Astrocyte of the cerebellum (primary cell): ENCODE measurements around the gene ACKR1.

Source experiments
- DNase-seq: peaks from one replicate; pipeline ENCODE4 v3.0.0-alpha.2; 2011; ENCODE audit warnings: low read depth
- H3K4me3 ChIP-seq: 2 replicates; pipeline ENCODE4 v1.5.1; 2011; ENCODE audit warnings: mild to moderate bottlenecking, low read depth, low read length, moderate library complexity
- in situ Hi-C: cut with HindIII; loops from 2 replicates; pipeline ENCODE4 v1.10.0; 2017; ENCODE audit warnings: low sequenced_read_pairs
- TF ChIP-seq, protein P1 (sequence below): IDR thresholded peaks from 2 replicates; pipeline ENCODE4 v1.5.1; 2012; ENCODE audit warnings: low read length, low read depth, moderate library complexity, mild to moderate bottlenecking; ENCODE audit errors: missing control alignments

The ACKR1 gene

DNA sequence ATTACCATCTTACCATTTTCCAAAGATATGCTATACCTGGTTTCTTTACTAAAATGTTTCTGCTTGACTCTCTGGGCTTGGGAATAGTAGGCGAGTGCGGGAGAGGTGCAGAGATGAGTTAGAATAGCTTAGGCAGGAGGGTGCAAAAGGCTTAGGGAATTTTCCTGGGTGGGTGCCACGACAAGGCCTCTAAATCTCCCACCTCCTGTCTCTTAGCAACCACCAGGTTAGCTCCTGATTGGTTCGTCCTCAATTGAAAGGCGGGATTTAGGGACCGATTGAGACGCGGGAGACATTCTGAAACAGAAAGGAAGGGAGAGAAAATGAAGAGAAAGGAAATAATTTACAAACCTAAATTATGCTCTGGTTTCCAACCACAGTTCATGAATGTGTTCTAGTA is 3.1 kb downstream of the ACKR1 start:
- DNase-seq = no peak
- in situ Hi-C loops = no loop called here
- TF ChIP-seq, protein P1, sequence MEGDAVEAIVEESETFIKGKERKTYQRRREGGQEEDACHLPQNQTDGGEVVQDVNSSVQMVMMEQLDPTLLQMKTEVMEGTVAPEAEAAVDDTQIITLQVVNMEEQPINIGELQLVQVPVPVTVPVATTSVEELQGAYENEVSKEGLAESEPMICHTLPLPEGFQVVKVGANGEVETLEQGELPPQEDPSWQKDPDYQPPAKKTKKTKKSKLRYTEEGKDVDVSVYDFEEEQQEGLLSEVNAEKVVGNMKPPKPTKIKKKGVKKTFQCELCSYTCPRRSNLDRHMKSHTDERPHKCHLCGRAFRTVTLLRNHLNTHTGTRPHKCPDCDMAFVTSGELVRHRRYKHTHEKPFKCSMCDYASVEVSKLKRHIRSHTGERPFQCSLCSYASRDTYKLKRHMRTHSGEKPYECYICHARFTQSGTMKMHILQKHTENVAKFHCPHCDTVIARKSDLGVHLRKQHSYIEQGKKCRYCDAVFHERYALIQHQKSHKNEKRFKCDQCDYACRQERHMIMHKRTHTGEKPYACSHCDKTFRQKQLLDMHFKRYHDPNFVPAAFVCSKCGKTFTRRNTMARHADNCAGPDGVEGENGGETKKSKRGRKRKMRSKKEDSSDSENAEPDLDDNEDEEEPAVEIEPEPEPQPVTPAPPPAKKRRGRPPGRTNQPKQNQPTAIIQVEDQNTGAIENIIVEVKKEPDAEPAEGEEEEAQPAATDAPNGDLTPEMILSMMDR = no peak
- H3K4me3 ChIP-seq = no peak overlapping the region

DNA sequence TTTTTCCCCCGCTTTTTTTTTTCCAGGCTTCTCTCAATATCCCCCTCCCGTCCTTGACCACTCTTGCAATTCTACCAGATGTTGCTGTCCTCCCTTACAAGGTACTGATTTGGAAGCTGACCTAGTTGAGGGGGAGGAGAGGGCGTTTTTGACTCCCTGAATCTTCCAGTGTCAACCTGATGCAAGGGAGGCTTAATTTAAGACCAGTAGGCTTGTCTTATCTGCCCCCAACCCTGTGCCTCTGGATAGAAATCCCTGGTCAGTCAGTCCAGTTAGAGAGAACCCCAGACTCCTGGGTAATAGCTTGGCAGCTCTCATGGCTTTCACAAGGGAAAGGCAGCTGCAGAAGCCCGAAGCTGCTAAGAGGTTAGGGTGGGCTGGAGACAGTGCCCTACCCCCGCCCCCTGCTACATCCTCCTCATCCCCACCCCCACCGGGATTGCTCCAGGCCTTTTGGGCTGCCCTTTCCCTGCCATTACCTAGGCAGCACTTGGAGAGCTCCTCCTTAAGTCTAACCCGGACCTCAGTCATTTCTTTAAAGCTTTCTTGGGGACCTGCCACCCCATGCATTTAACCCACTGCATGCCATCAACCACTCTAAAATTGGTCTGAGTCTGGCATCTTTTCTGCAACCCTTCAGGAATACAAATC is 3.6 kb downstream of the ACKR1 start:
- TF ChIP-seq, protein P1 = no peak
- DNase-seq = no peak
- in situ Hi-C loops = no loop called here
- H3K4me3 ChIP-seq = no peak overlapping the region

DNA sequence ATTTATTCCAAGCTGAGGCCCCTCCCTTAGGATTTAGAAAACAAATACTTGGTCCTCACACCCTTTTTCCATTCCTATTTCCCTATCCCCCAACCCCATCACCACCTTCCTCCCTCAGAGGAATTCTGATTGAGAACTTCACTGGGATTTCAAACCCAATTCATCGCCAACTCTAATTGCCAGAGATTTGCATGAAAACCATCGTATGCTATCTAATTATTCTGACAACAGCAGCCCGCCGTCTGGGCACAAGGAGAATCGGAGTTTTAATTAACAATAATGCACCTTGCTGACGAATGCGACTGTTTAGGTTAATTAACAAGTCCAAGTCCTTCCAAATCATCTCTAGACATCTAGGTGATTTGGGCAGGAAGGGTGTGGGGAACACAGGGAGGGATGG is 4.4 kb downstream of the ACKR1 start:
- in situ Hi-C loops = no loop called here
- DNase-seq = no peak
- TF ChIP-seq, protein P1 = no peak
- H3K4me3 ChIP-seq = no peak overlapping the region

DNA sequence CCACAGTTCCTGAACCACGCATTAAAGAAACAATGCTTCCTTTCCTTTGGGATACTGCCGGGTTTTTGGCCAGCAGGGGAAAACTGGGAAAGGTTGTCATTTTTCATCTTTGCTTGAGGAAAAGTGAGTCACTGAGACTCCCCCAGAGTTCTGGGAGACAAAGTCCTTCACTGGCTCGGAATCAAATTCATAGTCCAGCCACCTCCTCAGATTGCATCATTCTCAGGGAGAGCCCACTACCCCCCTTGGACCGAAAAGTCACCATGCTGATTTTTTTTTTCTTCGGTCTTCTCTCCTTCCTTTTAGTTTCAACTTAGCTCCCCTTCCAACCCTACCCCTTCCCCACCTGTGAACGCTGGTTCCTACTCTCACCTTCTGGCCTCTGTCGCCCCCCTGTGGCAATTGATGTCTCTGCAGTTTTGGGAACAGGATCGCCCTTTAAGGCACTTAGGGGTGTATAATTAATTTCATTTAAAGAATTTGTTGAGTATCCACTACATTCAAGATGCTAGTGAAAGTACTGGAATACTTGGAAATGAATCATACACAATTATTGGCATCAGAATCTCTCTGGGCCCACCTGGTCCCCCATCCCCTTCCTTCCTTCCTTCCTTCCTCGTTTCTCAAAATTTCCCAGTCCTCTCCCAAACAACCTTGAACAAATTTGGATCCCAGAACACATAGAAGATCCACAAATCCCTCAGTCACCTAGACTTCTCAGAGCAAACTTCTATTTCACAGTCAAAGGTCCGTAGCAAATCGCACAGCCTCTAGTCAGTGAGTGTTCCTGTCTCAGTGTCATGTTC is 6.9 kb downstream of the ACKR1 start:
- in situ Hi-C loops = no loop called here
- peak; percentile 20 for DNase-seq
- no peak overlapping the region for H3K4me3 ChIP-seq
- TF ChIP-seq, protein P1 = peak; percentile 88

DNA sequence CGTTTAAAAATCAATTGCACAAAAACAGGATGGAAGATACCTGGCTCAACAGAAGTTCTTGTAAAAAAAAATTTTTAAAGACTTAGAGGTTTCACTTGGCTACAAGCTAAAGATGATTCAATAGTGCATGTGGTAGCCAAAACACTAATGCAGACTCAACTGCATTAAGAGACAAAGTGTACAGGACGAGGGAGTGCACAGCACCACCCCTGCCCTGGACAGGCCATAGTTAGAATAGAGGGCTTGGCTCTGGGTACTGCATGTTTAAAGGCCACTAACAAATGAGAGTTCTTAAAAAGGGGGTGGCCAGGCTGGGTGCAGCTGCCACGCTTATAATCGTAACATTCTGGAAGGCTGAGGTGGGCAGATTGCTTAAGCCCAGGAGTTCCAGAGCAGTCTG is 7.9 kb downstream of the ACKR1 start:
- TF ChIP-seq, protein P1 = no peak
- H3K4me3 ChIP-seq = no peak overlapping the region
- DNase-seq = no peak
- in situ Hi-C loops = no loop called here

DNA sequence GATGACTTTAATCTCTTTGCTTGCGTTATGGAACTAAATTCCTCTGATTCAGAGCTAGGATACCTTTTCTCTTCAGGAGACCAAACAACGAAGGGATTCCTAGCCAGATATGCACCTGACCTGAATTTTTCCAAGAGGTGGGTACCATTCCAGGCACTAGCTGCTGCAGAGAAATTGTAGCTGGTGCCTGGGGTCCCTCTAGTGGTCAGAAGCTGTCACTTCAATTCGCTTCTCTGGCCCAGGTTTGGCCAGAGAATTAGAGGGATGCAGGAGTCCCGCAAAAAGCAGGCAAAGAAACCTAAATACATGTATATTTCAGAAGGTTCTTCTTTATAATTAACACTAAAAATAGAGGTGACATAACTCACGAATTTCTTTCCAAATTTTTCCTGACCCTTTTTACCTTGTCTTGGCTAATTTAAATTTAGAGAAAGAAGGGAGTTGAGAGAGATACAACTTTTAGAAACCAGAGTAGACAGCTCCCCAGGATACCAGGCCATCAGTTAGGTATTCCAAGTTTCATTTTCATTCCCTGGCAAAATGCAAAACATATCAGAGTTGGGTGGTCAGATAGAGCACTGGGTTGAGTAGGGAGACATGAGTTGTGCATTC is 9.6 kb downstream of the ACKR1 start:
- TF ChIP-seq, protein P1 = peak; percentile 96
- H3K4me3 ChIP-seq = no peak overlapping the region
- in situ Hi-C loops = no loop called here
- peak; percentile 8 for DNase-seq
